NCI-H226 (cell line): ENCODE data around the gene NXPE1.
"Not testable (repeated sequence)": the region's sequence is repeated elsewhere in the genome, so short reads cannot be mapped to it uniquely, and the experiment has no call there.

Experiments
- DNase-seq: peaks from one replicate; pipeline ENCODE4 v3.0.0-alpha.2; 2015

NXPE1 gene

GRCh38 chr11:114559425-114560310 lies at the start of gene NXPE1:
NXPE1 (minus strand) TSS chr11:114559881; CDS start chr11:114551201, 8,680 bp downstream.
- DNase-seq: peak; percentile 30

- DNase-seq: no peak
Observed at GRCh38 chr11:114609429-114609828, 49.7 kb upstream of the NXPE1 start.

DNA sequence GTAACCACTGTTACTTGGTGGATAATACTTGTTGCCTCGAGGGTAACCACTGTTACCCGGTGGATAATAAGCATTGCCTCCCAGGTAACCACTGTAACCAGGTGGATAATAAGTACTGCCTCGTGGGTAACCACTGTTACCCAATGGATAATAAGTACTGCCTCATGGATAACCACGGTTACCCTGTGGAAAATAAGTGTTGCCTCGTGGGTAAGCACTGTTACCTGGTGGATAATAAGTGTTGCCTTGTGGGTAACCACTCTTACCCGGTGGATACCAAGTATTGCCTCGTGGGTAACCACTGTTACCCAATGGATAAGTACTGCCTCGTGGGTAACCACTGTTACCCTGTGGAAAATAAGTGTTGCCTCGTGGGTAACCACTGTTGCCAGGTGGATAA lies 48.9 kb upstream of the NXPE1 start:
- DNase-seq: not testable (repeated sequence)

DNA sequence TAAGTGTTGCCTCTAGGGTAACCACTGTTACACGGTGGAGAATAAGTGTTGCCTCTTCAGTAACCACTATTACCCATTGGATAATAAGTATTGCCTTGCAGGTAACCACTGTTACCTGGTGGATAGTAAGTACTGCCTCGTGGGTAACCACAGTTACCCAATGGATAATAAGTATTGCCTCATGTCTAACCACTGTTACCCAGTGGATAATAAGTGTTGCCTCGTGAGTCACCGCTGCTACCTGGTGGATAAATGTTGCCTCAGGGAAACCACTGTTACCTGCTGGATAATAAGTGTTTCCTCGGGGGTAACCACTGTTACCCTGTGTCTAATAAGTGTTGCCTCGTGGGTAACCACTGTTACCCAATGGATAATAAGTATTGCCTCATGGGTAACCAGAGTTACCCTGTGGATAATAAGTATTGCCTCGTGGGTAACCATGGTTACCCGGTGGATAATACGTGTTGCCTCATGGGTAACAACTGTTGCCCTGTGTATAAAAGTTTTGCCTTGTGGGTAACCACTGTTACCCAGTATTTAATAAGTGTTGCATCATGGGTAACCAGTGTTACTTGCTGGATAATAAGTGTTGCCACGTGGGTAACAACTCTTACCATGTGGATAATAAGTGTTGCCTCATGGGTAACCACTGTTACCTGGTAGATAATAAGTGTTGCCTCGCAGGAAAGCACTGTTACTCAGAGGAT lies 48.2 kb upstream of the NXPE1 start:
- DNase-seq: no peak

GRCh38 chr11:114606802-114607075 lies 47.1 kb upstream of the NXPE1 start:
- DNase-seq: not testable (repeated sequence)

GRCh38 chr11:114606003-114606801 lies 46.5 kb upstream of the NXPE1 start:
- no peak for DNase-seq

DNA sequence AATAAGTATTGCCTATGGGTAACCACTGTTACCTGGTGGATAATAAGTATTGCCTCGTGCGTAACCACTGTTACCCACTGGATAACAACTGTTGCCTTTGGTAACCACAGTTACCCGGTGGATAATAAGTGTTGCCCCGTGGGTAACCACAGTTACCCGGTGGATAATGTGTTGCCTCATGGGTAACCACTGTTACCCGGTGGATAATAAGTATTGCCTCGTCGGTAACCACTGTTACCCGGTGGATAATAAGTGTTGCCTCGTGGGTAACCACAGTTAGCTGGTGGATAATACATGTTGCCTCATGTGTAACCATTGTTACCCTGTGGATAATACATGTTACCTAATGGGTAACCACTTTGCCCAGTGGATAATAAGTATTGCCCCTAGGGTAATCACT lies 45.7 kb upstream of the NXPE1 start:
- DNase-seq: no peak

- no peak for DNase-seq
Observed at GRCh38 chr11:114604886-114605285, 45.2 kb upstream of the NXPE1 start.

- no peak for DNase-seq
Observed at GRCh38 chr11:114604179-114604813, 44.6 kb upstream of the NXPE1 start.

DNA sequence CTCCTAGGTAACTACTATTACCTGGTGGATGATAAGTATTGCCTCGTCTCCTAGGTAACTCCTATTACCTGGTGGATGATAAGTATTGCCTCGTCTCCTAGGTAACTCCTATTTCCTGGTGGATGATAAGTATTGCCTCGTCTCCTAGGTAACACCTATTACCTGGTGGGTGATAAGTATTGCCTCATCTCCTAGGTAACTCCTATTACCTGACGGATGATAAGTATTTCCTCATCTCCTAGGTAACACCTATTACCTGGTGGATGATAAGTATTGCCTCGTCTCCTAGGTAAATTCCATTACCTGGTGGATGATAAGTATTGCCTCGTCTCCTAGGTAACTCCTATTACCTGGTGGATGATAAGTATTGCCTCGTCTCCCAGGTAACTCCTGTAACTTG lies 43.5 kb upstream of the NXPE1 start:
- not testable (repeated sequence) for DNase-seq

DNA sequence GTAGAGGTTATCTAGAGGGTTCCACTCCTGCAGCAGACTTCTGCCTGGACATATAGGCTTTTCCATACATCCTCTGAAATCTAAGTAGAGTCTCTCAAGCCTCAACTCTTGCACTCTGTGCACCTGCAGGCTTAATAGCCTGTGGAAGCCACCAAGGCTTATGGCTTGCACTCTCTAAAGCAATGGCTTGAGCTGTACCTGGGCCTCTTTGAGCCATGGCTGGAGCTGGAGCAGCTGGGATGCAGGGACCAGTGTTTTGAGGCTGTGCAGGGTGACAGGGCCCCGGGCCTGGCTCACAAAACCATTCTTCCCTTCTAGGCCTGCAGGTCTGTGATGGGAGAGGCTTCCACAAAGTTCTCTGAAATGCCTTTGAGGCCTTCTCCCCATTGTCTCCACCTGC lies 38.8 kb upstream of the NXPE1 start:
- no peak for DNase-seq

DNA sequence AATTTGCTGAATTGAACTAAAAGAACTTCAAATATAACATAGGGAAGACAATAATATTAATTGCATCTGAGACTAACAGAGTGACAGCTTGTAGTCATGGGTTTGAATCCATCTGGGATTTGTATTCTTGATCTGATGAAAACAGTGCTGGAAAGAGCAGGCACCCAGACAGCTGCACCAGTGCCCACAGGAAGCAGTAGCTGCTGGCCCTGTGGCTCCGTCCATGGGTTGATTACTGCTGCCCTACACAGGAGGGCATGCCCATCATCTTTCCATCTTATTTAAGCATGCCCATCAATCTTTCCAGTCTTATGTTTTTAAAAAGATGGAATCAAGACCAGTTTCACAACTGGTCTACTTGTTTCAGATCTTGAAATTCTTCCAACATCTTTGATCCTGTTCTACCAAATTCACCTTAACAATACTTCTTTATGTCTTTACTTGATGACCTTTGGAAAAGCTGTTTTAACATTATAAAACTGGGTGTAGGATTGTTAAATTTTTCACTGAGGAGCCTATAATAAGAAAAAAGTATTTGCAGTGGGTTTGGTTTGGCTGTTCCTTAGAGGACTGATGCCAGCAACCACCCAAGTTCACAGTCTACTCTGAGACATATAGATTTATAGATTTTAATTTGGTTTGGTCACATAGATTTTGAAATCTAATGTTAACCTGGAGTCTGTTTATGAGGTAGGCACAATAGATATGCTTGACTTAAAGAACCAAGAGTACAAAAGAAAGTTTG lies 36.7 kb upstream of the NXPE1 start:
- DNase-seq: no peak

DNA sequence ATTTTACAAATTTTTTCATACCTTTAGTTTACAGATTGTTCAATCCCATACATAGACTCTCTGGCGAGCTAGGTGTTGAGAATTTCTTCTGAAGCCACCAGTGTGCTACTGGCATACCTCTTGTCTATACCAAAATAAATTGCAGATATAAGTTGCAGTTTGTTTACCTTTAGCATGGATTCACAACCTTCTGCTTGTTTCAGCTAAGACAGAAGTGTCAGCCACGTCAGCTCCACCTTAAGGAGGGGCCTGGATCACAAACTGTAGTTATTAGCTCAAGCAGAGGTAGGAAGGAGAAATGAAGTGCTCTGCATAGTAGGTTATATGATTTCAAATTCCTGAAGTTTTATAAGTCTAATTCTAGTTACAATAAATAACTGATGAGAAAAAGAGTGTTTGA lies 35.9 kb upstream of the NXPE1 start, which contains the start of gene NXPE4:
Gene NXPE4, minus strand, starts transcription at position 216 of the 400 bp plus-strand sequence. CDS start 1,027 bp downstream, outside the sequence.
- DNase-seq: no peak

- DNase-seq: no peak
Observed at GRCh38 chr11:114594703-114595102, 35.0 kb upstream of the NXPE1 start.

DNA sequence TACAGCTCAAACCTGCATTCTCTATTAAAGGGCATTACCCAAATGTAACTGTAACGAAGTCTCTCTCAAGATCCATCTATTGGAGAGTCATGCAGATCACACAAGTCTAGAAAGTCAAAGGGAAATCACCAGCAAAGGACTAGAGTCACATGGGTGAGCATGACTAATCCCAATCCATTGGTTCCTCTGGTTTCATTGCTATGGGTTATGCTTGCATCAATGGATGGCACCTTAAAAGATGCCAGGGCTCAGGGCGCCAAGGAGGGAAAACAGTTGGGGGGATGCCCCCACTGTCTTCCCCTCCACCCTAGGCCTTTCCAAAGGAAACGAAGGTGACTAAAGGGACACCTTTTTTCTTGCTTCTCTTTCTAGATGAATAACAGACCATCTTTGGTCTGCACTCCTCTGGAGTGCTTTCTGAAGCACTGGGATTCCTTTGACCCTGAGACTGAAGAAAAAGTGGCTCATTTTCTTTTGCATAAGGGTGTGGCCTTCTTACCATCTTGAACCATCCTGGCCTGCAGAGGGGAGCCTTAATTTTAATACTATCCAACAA lies 27.8 kb upstream of the NXPE1 start:
- no peak for DNase-seq

DNA sequence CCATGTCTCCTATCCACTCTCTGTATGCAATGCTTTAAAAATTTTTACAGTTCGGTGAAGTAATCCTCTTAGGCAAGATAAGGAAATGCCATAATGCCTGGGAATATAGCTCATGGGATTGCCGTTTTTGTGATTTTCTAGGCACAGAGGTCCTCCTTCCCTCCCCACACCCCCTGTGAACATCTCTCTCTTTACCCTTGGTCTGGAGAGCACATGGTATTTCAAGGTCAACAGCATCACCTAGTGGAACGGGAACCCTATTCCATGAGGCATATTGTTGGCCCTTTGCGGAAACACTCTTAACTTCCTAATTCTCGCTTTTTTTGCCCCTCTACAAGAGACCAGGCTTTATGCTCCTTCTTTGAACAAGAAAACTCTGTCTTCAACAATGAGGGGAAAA lies 27.1 kb upstream of the NXPE1 start:
- no peak for DNase-seq

- DNase-seq: no peak
Observed at GRCh38 chr11:114571712-114572111, 12.0 kb upstream of the NXPE1 start.

GRCh38 chr11:114569801-114570200 lies 10.1 kb upstream of the NXPE1 start:
- DNase-seq: no peak

DNA sequence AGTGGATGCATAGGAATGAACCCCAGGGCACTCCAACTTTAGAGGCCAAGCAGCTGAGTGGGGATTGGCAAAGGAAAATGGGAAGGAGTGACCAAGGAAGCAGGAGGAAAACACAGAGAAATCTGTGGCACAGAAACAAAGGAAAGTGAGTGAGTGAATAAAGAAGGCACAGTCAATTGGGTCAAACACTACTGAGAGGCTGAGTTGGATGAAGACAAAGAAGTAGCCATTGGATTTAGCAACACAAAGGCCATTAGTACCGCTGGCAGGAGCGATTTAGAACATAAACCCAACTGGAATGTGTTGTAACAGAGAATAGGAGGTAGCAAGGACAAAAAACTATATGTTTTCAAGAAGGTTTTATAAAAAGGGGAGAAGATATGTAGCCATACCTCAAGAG lies 6.6 kb upstream of the NXPE1 start:
- no peak for DNase-seq

DNA sequence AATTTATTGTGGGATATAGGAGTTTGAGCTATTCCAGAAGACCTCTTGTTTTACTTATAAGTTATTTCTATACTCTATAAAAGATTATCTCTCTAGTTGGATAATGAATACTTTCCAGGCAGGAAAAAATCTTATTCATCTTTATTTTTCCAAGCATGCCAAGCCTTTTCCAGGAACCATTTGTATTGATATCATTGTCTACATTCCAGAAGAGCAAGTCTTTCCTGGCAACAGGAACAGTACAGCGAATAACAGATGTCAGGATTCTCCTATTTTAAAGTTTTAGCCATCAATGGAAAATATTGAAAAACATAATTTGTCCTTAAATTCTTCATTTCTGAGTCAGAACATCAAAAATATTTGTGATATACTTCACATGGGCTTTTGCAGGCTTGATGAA lies 5.2 kb upstream of the NXPE1 start:
- no peak for DNase-seq

DNA sequence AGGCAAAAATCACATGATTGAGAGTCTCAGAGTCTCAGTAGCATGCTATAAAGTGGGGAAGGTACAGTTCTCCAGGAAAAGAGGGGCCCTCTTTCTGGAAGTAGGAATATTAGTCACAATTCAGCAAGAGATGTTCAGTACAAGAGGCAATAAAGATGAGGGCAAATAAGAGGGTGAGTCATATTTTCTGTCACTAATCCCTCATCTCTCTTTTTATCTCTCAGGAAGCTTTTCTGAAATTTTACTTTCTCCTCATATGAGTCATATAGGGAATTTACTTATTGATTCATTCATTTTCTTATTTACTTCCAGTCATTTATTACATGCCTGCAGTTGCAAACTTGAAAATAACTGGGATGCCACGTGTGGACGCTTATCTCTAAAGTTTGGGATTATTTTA lies 3.4 kb upstream of the NXPE1 start:
- peak; percentile 54 for DNase-seq
